Frontal cortex (tissue), 4 donors: ENCODE measurements around the gene MATN1. TPM values are rescaled to one million over a fixed set of nuclear protein-coding genes. Genes with fewer than 3 reads are reported as not detected.

ENCODE experiments used
- DNase-seq, 2 donors: peaks; one replicate each; pipeline ENCODE4 v3.0.0; 2012; ENCODE audit warnings: low spot score in 2 of 2
- FAIRE-seq: peaks from 2 replicates; lab custom pipeline; 2012; peaks lifted over from hg19 to GRCh38; lab: Jason Lieb, UNC
- small RNA-seq: library from RNA; depleted of rRNA; stranded (forward); fragments of <200 nt; gene quantifications from one replicate; pipeline ENCODE3, GENCODE V24; 2014
- total RNA-seq: library from RNA; depleted of rRNA; stranded (reverse); fragments of >200 nt; gene quantifications from one replicate; pipeline ENCODE4 v1.2.3, GENCODE V29; 2014
- donor health status: control.
- donor health status: control.
- donor health status: control.

Gene MATN1
- total RNA-seq, 1 donor from 2014 or later = 0.41 TPM

DNA sequence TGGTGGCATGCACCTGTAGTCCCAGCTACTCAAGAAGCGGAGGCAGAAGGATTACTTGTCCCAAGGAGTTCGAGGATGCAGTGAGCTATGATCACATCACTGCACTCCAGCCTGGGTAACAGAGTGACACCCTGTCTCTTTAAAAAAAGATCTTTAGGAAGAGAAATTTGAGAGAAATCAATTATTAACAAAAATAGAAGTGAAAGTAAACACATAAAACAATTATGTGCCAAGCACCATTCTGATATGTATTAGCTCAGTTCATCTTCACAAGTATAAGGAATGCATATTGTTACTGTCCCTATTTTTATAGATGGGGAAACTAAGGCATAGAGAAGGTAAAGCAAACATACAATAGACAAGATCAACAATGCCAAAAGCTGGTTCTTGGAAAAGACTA is 48.1 kb downstream of the MATN1 start:
- FAIRE-seq (no peak), DNase-seq (no peak)

DNA sequence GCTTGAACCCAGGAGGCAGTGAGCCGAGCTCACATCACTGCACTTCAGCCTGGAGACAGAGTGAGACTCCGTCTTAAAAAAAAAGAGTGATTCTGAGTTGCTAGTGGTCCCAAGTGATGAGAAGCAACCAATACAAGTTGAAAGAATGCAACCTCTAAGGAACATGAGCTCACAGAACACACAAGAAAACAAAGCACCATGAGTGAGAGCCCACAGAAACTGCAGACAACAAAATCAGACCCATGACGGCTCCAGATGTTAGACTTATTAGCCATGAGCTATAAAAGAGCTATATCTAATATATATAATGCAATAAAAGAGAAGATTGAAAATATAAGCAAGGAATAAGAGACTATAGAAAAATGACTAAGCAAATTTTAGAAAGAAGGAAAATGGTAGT is 50.0 kb downstream of the MATN1 start:
- DNase-seq (no peak), FAIRE-seq (no peak)

DNA sequence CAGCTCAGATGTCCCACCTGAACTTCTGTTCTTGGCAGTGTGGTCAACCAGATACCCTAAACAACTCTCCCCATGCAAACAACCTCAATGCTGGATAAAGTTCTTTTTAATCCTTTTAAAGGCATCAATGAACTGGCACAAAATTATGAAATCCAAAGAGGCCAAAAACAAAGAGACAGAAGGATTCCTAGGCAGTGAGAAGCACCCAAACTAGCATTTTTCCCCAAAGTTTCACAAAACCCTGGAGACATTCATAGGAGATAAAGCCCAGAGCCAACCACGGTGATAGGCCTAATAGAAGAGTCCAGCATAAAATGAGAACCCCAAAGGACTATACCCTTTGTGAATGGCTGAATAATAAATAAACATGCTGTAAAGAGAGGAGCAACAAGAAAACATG is 50.7 kb downstream of the MATN1 start:
- FAIRE-seq (no peak), DNase-seq (no peak)

DNA sequence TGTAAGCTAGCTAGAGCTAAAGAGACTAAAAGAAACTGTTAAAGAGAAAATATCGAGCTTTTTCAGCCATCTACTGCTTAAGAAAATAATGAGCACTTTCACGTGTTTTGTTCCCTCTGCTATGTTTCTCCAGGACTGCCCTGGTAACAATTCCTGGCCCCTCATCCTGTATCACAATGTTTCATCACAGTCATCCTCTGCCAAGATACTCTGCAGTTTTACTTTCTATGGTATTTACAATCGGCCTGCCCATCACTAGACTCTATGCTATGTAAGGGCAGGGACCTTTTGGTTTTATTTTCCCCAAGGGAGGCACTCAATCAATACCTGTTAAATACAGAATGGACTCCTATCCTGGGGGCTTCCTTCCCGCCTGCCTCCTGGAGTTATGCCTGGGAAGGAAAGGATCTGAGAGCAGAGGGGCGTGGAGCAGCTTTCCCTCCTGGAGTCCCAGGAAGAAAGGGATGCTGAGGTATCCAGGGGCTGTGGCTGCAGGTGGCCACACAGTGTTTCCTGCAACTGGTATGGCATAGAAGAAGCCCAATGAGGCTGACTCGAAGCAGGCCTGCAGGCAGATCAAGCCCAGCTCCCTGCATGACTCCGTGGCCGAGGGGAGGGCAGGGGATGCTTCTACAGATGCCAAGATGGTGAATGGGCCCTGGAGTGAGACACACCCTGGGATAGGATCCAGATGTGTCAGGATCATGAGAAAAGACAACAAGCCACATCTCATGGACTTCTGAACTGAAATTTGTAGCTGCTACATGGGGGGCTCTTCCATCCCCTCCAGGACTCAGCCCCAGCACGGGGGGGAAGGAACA is 52.9 kb downstream of the MATN1 start:
- DNase-seq (no peak), FAIRE-seq (no peak)

DNA sequence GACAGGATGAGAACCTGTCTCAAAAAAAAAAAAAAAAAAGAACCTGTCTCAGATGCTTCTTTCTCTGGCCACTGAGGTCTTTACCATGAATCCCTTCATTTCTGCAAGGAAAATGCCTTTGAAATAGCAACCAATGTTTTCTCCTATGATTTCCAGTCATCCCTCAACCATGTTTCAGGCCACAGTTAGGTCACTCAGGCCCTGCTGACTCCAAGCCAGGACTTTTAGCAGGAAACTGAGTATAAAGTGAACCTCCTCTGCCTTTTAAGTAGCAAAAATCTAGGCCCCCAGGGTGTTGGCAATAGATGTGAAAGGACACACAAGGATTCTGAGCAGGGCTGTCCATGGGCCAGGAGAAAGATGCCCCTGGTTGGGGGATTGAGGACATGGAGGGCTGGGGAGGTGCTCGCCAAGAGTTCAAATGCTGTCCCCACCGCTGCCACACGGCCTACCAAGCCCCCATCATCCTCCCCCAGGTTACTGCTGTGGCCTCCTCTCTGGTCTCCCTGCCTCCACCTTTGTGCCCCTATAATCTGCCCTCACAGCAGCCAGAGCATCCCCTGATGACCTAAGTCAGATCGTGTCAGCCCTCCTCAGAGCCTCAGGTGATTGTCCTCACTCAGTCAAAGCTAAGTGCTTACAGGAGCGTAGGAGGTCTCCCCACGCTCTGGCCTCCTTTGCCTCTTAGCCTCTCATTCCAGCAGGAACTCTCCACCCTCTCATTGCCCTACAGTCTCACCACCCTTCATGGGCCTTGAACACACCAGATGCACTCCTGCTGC is 54.6 kb downstream of the MATN1 start:
- FAIRE-seq (no peak), DNase-seq (no peak)

DNA sequence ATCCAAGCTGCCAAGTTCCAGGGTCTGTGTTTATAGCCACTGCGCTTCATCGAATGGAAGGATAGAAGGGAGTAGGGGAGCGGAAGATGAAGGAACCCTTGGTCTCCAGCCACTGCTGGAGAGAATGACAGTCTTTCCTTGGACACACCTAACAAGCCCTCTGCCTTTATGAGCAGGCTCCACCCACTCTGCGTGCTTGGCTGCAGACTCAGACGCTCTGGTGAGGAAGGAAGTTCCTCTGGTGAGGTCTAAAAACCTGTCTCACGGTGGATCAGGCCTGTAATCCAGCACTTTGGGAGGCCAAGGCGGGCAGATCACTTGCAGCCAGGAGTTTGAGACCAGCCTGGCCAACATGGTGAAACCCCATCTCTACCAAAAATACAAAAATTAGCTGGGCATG is 55.4 kb downstream of the MATN1 start:
- no peak for DNase-seq
- FAIRE-seq = no peak

DNA sequence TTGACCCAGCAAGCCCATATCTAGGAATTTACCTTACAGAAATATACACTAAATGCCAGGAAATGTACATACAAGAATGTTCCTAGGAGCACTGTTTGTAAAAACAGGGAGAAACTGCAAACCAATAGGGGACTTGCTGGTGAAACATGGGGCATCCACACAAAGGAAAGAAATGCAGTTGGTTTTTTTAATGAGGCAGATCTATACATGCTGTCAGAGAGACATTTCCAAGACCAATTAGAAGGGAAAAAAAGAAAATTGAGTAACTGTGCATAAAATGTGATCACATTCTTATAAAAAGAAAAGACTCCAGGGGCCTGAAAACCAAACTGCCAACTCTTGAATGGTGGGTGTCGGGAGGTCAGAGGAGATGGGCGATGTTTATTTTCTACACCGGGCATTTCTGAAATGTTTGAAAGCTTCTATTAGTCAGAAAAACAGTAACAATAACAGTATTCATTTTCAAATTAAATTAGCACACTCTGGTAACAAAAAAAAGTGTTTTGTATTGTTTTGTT is 56.6 kb downstream of the MATN1 start:
- DNase-seq = no peak
- no peak for FAIRE-seq

DNA sequence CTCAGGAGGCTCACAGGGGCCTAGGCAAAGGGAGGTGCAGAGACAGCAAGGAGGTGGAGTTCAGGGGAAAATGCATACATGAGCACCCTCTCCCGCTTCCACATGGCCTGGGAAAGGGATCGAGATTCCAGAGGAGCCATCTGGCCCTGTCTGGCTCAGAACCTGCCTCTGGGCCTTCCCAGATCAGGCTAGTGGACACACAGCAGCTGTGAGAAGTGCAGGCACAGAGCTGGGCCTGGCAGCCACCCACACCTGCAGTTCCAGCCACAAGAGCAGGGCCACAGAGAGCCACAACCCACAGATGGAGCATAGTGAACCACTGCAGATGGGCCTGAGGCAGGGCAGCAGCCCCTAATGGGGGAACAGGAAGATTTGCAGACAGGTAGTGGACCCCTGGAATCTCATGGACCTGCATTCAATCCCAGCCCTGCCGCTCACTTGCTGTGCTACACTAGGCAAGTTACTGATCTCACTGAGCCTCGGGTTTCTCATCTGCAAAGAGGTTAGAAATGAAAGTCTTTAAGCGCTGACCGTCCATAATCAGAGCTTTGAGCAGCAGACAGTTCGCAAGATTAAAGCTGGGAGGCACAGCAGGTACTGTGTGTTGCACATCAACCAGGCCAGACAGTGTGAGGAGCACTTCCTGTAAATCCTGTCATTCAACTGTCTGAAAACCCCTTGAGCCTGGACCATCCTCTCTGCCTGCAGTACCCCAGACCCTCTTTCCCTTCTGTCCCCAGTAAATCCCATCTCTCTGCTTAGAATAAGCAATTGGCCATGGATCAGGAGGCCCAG is 58.0 kb downstream of the MATN1 start:
- no peak for FAIRE-seq
- DNase-seq = no peak

DNA sequence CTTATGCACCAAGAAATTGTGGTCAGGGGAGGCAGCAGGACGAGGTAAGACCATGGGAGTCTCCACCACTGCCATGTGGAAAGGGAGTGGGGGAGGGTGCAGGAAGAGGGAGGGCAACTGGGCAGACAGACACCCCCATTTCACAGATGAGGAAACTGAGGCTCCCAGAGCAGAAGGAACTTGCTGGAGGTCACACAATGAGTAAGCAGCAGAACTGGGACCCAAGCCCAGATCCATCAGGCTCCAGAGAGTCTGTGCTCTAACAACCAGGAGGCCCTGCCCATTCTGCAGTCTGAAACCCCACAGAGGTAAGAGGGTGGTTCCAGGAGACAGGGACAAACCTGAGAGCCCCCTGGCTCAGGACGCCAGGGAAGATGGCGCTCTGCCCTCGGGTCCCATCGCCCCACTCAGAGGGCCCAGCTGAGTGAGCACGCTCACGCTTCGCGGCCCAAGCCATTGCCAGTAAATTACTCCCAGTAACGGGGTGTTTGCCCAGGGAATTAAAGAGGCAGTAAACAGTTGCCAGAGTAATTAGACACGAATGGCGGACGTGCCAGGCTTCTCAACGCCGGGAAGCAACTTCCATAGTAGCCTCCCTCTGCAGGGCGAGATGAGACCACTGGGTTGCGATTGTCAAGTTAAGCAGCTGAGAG is 59.2 kb downstream of the MATN1 start:
- FAIRE-seq (no peak), DNase-seq (no peak)

DNA sequence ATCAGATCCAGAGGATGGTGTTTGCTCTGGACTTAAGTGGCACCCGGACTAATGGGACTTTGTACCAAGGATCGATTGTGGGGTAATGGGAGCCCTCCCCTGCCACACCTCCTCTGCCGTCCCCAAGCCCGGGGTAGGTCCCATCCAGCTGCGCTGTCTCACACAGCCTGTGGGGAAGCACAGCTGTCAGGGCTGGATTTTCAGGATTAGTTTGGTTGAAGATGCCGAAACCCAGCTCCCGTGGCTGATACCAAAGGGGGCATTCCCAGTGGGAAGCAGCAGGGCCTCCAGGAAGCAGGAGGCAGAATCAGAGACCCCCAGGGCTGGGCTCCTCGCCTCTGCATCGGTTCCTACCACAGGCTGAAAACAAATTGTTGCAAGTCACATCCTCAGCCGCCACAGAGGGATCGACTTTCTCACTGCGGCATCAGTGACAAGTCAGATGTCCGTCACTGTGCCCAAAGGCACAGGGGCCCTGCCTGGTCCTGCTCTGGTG is 59.7 kb downstream of the MATN1 start:
- DNase-seq (no peak), FAIRE-seq (no peak)

DNA sequence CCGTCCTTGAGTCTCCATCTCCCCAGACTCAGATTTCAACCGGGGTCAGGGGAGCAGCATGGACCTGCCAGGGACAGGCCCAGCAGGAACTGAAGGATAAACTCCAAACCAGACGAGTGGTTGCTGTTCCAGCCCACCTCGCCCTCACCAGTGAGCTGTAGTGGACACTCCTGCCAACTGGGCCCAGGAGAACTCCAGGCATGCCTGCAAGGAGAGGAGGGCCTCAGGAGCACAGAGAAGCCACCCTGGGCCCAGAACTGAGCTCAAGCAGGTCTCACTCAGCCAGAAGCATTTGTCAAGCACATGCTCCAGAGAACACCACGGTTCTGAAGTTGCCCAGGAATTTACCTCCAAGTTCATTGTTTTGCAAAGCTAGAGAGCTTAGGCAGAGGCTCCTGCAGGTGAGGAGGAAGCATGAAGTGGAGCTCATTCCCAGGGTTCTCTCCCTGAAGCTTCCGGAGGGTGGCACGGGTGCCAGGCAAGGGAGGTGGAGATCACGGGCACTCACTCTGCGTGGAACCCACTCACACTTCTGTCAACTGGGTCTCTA is 61.0 kb downstream of the MATN1 start:
- no peak for DNase-seq
- no peak for FAIRE-seq

DNA sequence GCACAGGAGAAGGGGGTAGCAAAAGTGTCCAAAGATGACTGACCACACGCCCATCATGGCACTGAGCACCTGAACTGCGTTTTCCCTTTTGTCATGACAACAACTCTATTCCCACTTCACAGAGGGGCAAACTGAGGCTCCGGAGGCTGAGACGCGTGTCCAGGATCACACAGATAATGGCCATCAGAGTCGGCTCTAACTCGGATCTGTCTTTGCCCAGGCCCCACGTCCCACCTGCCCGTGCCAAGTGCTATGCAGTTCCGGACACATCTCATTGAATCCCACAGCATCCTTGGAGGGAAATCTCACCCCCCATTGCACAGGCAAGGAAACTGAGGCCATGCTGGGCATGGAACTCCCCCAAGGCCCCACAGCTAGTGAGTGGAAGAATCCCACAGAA is 62.1 kb downstream of the MATN1 start:
- DNase-seq = no peak

More for the DNA sequence above, 62.1 kb downstream of the MATN1 start:
- no peak for FAIRE-seq

Small RNAs within 50 kb of the gene (small RNA-seq; reads per million reads assigned to genes)
- not detected for gene MIR4420

Other genes with a start within 250 kb of the MATN1 start
- gene LAPTM5, start 34.2 kb upstream of the MATN1 start, total RNA-seq = 3.7 TPM
- gene SDC3, start 185.2 kb upstream of the MATN1 start, total RNA-seq = 57.1 TPM